Activated T-cell treated with anti-CD3 and anti-CD28 coated beads, Interleukin-2, amount 50 U/mL, for 24 hours (primary cell): ENCODE measurements around the gene RUNDC3A.

Experiments
- DNase-seq: peaks from one replicate; pipeline ENCODE4 v3.0.0-alpha.2; 2020
- H3K27ac Mint-ChIP-seq: 2 replicates; pipeline ENCODE4 v1.8.0; 2020; ENCODE audit warnings: mild to moderate bottlenecking, mixed read lengths
- H3K27me3 Mint-ChIP-seq: 2 replicates; pipeline ENCODE4 v1.8.0; 2020; ENCODE audit warnings: mixed read lengths
- H3K36me3 Mint-ChIP-seq: 2 replicates; pipeline ENCODE4 v1.8.0; 2020; ENCODE audit warnings: low read depth, mixed read lengths
- H3K4me1 Mint-ChIP-seq: 2 replicates; pipeline ENCODE4 v1.8.0; 2020; ENCODE audit warnings: low read depth, mixed read lengths
- H3K4me3 Mint-ChIP-seq: 2 replicates; pipeline ENCODE4 v1.8.0; 2020; ENCODE audit warnings: mild to moderate bottlenecking, moderate library complexity, mixed read lengths
- H3K9me3 Mint-ChIP-seq: 2 replicates; pipeline ENCODE4 v1.8.0; 2020; ENCODE audit warnings: mixed read lengths

Gene RUNDC3A

GRCh38 chr17:44308320-44308818 lies at the start of gene RUNDC3A:
RUNDC3A (plus strand) TSS chr17:44308601; CDS start chr17:44308833, 232 bp downstream.
- H3K27ac Mint-ChIP-seq = no peak within 1 kb of the TSS
- peak within 1 kb of the TSS; percentile 29 for H3K4me3 Mint-ChIP-seq
- H3K4me1 Mint-ChIP-seq = peaks cover 11% of the 10 kb centered on the region
- no peaks in the 10 kb centered on the region for H3K9me3 Mint-ChIP-seq
- H3K27me3 Mint-ChIP-seq = peaks cover 36% of the 10 kb centered on the region
- H3K36me3 Mint-ChIP-seq = no peaks in the 10 kb centered on the region
- DNase-seq = peak; percentile 90

DNA sequence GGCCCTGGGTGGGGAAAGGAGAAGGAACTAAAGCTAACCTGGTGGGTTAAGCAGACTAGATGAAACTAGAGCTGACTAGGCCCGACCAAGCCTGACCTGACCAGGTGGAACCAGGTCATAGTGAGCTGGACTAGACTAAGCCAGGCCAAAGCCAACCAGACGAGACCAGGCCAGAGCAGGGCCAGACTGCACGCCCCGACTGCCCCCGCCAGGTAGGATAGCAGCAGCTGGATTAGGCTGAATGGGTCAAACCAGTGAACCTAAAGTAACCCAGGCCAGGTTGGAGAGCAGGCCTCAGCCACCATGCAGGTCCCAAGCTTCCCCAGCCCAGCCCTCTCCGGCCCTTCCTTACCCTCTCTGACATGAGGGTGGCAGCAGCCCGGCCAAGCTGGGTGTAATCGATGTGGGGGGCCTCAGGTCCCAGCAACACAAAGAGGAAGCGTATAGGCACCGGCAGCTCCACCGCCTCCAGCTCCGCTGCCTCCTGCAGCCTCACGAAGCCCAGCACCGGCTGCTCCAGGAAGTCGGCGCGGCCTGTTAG lies 49.5 kb upstream of the RUNDC3A start:
- Mint-ChIP-seq H3K9me3 (no peaks in the 10 kb centered on the region), H3K4me1 (no peaks in the 10 kb centered on the region), H3K36me3 (no peaks in the 10 kb centered on the region), H3K27me3 (no peaks in the 10 kb centered on the region), H3K4me3 (no peak overlapping the region), H3K27ac (no peak overlapping the region)
- DNase-seq = no peak

DNA sequence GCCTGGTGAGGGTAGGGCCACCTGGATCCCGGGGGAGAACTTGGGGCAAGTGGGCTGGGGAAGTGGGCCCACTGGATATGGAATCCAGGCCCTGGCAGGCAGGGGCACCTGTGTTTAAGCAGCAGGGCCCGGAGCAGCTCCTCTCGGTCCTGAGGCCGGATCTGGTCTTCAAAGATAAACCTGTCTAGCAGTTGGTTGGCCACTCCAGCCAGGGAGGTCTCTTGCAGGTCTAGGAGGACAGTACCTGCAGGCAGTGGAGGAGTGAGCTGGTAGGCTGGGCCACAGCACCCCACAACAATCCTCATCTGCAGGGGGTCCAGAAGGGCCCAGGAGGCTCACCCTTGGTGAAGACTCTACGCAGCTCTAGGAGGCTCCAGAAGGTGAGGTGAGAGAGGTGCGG lies 48.1 kb upstream of the RUNDC3A start:
- Mint-ChIP-seq H3K4me1 (no peaks in the 10 kb centered on the region), H3K4me3 (no peak overlapping the region), H3K36me3 (no peaks in the 10 kb centered on the region), H3K27me3 (no peaks in the 10 kb centered on the region), H3K9me3 (no peaks in the 10 kb centered on the region), H3K27ac (no peak overlapping the region)
- no peak for DNase-seq

DNA sequence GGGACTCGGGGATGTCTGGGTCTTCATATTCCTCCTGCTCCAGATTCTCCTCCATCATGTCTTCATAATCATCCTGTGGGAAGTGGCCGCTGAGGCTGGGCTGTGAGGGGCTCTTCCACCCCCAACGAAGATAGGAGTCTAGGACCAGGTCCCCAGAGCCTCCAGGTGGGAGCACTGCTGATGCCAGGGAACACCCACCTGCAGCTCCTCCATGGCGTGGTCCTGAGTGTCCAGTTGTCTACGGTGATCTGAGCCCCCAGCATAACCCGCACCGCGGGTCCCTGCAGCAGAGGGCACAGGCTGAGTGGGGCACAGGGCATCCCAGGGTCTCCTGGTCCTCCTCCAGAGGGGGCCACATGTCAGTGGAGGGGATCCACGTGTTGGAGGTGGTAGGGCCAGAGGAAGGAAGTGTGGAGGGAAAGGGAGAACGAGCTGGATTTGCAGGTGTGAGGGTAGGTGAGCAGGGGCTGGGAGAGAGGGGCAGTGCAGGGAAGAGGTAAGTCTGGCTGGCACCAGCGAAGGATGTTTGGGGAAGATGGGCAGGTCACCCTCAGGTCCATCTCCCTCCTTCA lies 45.7 kb upstream of the RUNDC3A start:
- Mint-ChIP-seq H3K9me3 (no peaks in the 10 kb centered on the region), H3K4me3 (no peak overlapping the region), H3K27ac (no peak overlapping the region), H3K4me1 (no peaks in the 10 kb centered on the region), H3K27me3 (no peaks in the 10 kb centered on the region), H3K36me3 (no peaks in the 10 kb centered on the region)
- DNase-seq = no peak

DNA sequence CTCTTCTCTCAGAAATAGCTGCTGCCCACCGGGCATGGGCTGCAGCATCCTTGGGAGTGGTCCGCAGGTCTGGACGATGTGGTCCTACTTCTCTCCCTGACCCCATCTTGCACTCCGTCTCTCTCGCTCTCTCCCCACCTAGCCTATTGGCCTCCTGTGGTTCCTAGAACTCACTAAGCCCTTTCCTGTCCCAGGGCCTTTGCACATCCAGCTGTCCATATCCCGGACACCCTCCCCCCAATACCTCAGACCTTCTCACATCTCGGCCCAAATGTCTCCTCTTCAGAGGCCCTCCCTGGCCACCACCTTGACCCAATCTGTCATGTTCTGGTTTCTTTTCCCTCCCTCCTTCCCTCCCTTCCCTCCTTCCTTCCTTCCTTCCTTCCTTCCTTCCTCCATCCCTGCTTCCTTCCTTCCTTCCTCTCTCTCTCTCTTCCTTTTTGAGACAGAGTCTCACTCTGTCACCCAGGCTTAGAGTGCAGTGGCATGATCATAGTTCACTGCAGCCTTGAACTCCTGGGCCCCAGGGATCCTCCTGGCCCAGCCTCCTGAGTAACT lies 45.0 kb upstream of the RUNDC3A start:
- Mint-ChIP-seq H3K27me3 (no peaks in the 10 kb centered on the region), H3K27ac (no peak overlapping the region), H3K4me3 (no peak overlapping the region), H3K4me1 (no peaks in the 10 kb centered on the region), H3K9me3 (no peaks in the 10 kb centered on the region), H3K36me3 (no peaks in the 10 kb centered on the region)
- DNase-seq = no peak

DNA sequence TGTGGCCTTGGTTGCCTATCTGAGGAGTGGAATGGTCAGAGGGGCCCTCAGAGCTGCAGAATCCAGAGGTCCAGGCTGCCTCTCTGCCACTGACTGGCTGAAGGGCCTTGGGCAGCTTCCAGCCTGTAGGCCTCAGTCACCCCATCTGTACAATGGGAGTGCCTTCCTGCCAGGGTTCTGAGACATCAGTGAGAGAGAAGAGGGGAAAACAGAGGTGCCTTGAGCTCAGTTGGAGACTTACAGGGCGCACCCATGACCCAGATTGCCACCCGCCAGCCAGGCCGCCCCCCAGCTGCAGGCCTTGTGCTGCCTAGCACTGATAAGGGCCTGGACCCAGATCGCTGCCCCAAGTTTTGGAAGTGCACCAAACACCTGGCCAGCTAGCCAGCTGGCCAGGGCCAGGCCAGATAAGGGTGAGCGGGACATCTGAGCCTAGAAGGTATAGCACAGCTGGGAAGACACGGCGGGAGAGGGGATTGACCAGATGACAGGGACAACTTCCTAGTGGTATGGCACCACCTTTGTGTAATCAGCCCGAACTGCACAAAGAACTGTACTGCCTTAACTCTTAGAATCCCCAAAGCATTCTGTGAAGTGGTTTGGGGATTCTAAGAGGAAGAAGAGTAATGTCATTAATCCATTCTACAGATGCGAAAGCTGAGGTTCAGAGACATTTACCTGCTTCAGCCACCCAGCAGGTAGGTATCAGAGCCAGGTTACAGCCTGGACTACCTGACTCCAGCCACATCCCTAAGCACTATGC lies 41.8 kb upstream of the RUNDC3A start:
- Mint-ChIP-seq H3K36me3 (no peaks in the 10 kb centered on the region), H3K27ac (no peak overlapping the region), H3K4me3 (no peak overlapping the region), H3K27me3 (no peaks in the 10 kb centered on the region), H3K9me3 (no peaks in the 10 kb centered on the region), H3K4me1 (no peaks in the 10 kb centered on the region)
- DNase-seq = no peak

GRCh38 chr17:44267165-44267455 lies 41.3 kb upstream of the RUNDC3A start:
- Mint-ChIP-seq H3K4me1 (no peaks in the 10 kb centered on the region), H3K4me3 (no peak overlapping the region), H3K36me3 (no peaks in the 10 kb centered on the region), H3K27me3 (no peaks in the 10 kb centered on the region), H3K27ac (no peak overlapping the region), H3K9me3 (no peaks in the 10 kb centered on the region)
- no peak for DNase-seq

DNA sequence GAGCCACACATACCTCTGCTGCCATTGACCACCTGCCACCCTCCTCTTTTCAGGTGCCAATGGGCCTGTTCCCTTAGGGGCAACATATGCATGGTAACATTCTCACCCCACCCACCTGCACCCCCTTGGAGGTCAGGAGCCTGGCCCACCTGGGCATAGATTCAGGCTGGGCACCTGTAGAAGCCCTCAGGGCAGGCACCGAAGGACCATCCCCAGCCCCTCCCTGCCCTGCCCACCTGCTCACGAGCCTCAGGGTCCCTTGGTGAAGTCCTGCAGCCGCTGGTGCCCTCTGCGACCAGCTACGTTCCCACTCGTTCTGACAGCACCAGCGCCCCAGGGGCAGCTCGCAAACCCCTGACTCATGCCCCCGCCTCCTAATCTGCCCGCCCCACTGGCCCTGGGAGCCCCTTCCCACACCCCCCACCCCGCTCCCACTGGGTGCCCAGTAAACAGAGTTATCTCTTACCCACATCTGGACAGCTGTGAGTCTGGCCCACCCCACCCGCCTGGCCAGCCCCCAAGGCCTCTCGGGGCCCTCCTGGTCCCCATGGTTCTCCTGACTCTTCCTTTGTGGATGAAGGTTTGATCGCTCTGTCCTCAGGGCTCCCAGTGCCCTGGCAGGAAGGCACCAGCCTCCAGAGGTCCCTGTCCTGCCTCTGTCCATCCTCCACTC lies 40.4 kb upstream of the RUNDC3A start, which contains the start of gene SLC4A1:
TSS of gene SLC4A1 (minus strand) at position 318 of the 673 bp plus-strand sequence. CDS start 5,269 bp downstream, outside the sequence.
- DNase-seq = no peak
- H3K9me3 Mint-ChIP-seq = no peaks in the 10 kb centered on the region
- H3K4me3 Mint-ChIP-seq = no peak within 1 kb of the TSS
- H3K27ac Mint-ChIP-seq = no peak within 1 kb of the TSS
- H3K27me3 Mint-ChIP-seq = no peaks in the 10 kb centered on the region
- no peaks in the 10 kb centered on the region for H3K4me1 Mint-ChIP-seq
- H3K36me3 Mint-ChIP-seq = no peaks in the 10 kb centered on the region

- Mint-ChIP-seq H3K4me1 (no peaks in the 10 kb centered on the region), H3K4me3 (no peak overlapping the region), H3K27ac (no peak overlapping the region), H3K27me3 (no peaks in the 10 kb centered on the region), H3K36me3 (no peaks in the 10 kb centered on the region), H3K9me3 (no peaks in the 10 kb centered on the region)
- no peak for DNase-seq
Observed at GRCh38 chr17:44268709-44269534, 39.5 kb upstream of the RUNDC3A start.

GRCh38 chr17:44269535-44270240 lies 38.7 kb upstream of the RUNDC3A start:
- H3K9me3 Mint-ChIP-seq = no peaks in the 10 kb centered on the region
- no peak overlapping the region for H3K4me3 Mint-ChIP-seq
- H3K36me3 Mint-ChIP-seq = no peaks in the 10 kb centered on the region
- no peak overlapping the region for H3K27ac Mint-ChIP-seq
- H3K27me3 Mint-ChIP-seq = no peaks in the 10 kb centered on the region
- H3K4me1 Mint-ChIP-seq = no peaks in the 10 kb centered on the region
- DNase-seq = no peak

- no peak for DNase-seq
- H3K27me3 Mint-ChIP-seq = no peaks in the 10 kb centered on the region
- no peak overlapping the region for H3K27ac Mint-ChIP-seq
- H3K4me1 Mint-ChIP-seq = no peaks in the 10 kb centered on the region
- H3K4me3 Mint-ChIP-seq = no peak overlapping the region
- no peaks in the 10 kb centered on the region for H3K36me3 Mint-ChIP-seq
- H3K9me3 Mint-ChIP-seq = no peaks in the 10 kb centered on the region
Observed at GRCh38 chr17:44272321-44272951, 36.0 kb upstream of the RUNDC3A start.

GRCh38 chr17:44272954-44273353 lies 35.4 kb upstream of the RUNDC3A start:
- Mint-ChIP-seq H3K4me1 (no peaks in the 10 kb centered on the region), H3K27ac (no peak overlapping the region), H3K9me3 (no peaks in the 10 kb centered on the region), H3K36me3 (no peaks in the 10 kb centered on the region), H3K27me3 (no peaks in the 10 kb centered on the region), H3K4me3 (no peak overlapping the region)
- no peak for DNase-seq

- no peaks in the 10 kb centered on the region for H3K36me3 Mint-ChIP-seq
- H3K4me3 Mint-ChIP-seq = no peak overlapping the region
- no peaks in the 10 kb centered on the region for H3K27me3 Mint-ChIP-seq
- no peak for DNase-seq
- no peaks in the 10 kb centered on the region for H3K9me3 Mint-ChIP-seq
- H3K4me1 Mint-ChIP-seq = no peaks in the 10 kb centered on the region
- H3K27ac Mint-ChIP-seq = no peak overlapping the region
Observed at GRCh38 chr17:44273607-44274006, 34.8 kb upstream of the RUNDC3A start.
